Stomach (tissue), 9 donors: ENCODE results near the gene ADCY5. TPM values are rescaled to one million over a fixed set of nuclear protein-coding genes. Genes with fewer than 3 reads are reported as not detected.
A peak's percentile ranks its signal among the peaks of the same experiment; 100 is the strongest.

Source experiments
- DNase-seq, 2 donors: peaks; one replicate each; pipeline versions ENCODE4 v3.0.0 to v3.0.0-alpha.2; 2013 to 2019
- H3K27ac ChIP-seq, 5 donors: fragments of 200-600 bp in 4 of 5; sonication (generic) in 4 of 5; one replicate each; pipeline ENCODE4 v1.5.1; 2013 to 2019; ENCODE audit warnings: mild to moderate bottlenecking in 1 of 5, moderate library complexity in 1 of 5
- H3K27me3 ChIP-seq, 3 donors: fragments of 200-600 bp; sonication (generic); one replicate each; pipeline ENCODE4 v1.5.1; 2017 to 2019; ENCODE audit warnings: mixed run types in 1 of 3
- H3K36me3 ChIP-seq, 4 donors: fragments of 200-600 bp; sonication (generic); 1 replicate in 3 of 4; 2 replicates in 1 of 4; pipeline ENCODE4 v1.5.1; 2016 to 2019
- H3K4me1 ChIP-seq, 4 donors: fragments of 200-600 bp; sonication (generic); one replicate each; pipeline ENCODE4 v1.5.1; 2016 to 2019
- H3K4me3 ChIP-seq, 4 donors: fragments of 200-600 bp; sonication (generic) in 3 of 4; one replicate each; pipeline ENCODE4 v1.5.1; 2016 to 2019; ENCODE audit warnings: mild to moderate bottlenecking in 1 of 4
- H3K9me3 ChIP-seq, 4 donors: fragments of 200-600 bp; sonication (generic); one replicate each; pipeline ENCODE4 v1.5.1; 2016 to 2019
- CTCF ChIP-seq, 7 experiments: fragments of 450-650 bp in 4 of 7; fragments of 200-600 bp in 3 of 7; sonication (generic) in 3 of 7; IDR thresholded peaks; one replicate each; pipeline ENCODE4 v1.5.1; 2016 to 2019; ENCODE audit warnings: antibody characterized with exemption in 7 of 7, control low read depth in 2 of 7, mild to moderate bottlenecking in 1 of 7
- EP300 ChIP-seq: sonication (generic); formaldehyde crosslinking; IDR thresholded peaks from one replicate; pipeline ENCODE4 v1.6.1; 2017; ENCODE audit warnings: antibody characterized with exemption
- POLR2A ChIP-seq, 4 donors: fragments of 450-650 bp; IDR thresholded peaks; one replicate each; pipeline ENCODE4 v1.6.1; 2016; ENCODE audit warnings: antibody characterized with exemption in 4 of 4, control low read depth in 2 of 4, mild to moderate bottlenecking in 1 of 4, moderate library complexity in 1 of 4
- POLR2AphosphoS5 ChIP-seq, 3 donors: sonication (generic); formaldehyde crosslinking; IDR thresholded peaks; one replicate each; pipeline ENCODE4 v1.6.1; 2016; ENCODE audit warnings: antibody characterized with exemption in 3 of 3
- WGBS, 5 donors: extraction: QIAGEN DNeasy Blood & Tissue Kit in 3 of 5; methylation state at CpG; one replicate each; pipeline versions ENCODE4 v1.1.5 to v1.1.7; 2013 to 2018; 5-methylcytosine and 5-hydroxymethylcytosine counted together
- intact Hi-C: fragments of 100-400 bp; cut with DNase I; formaldehyde crosslinking; loops from one replicate; pipeline ENCODE4 v1.15.1; 2023; ENCODE audit warnings: low total_unique reads
- polyA plus RNA-seq, 3 donors: library from polyadenylated mRNA; stranded (reverse); fragments of 200-250 nt; gene quantifications; one replicate each; pipeline ENCODE4 v1.2.3, GENCODE V29; 2013
- total RNA-seq, 5 donors: library from RNA; depleted of rRNA; stranded (reverse); fragments of >200 nt; gene quantifications; one replicate each; pipeline versions ENCODE4 v1.1.0 to v1.2.3, GENCODE V29; 2014 to 2016
- donor health status: healthy with polysubstance abuse.
- donor health status: Bipolar disorder and iron deficiency.
- donor health status: healthy.

The ADCY5 gene
- total and polyA plus RNA-seq, 8 donors, result 1.8 to 79.9 (median 16.3) TPM

DNA sequence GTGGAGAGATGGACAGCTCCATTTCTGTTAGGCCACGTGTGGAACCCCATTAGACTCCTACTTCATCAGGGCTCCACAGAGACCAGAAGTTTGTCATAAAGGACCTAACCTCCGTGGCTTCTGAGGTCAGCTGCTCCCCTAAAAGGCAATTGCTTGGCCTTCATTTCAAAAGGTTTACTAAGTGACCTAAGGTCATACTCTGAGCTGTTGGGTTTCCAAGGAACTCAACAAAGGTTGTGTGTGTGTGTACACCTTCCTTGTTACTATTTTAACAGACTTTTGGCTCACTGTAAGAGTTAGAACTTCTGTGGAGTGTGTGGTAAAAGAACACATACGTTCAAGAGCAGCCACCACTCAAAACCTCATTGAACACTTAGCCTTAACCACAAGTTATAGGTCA is 173.2 kb downstream of the ADCY5 start:
- TF ChIP-seq EP300 (no peak), CTCF (IDR thresholded peaks at IDR 0.05) (no peak), POLR2AphosphoS5 (IDR thresholded peaks at IDR 0.05) (no peak), POLR2A (IDR thresholded peaks at IDR 0.05) (no peak)
- Histone ChIP-seq H3K27me3 (no peaks in the 10 kb centered on the region), H3K9me3 (no peaks in the 10 kb centered on the region), H3K4me3 (no peak overlapping the region), H3K4me1 (peaks cover 0 to 11% (median 0%) of the 10 kb centered on the region in 4 donors), H3K36me3 (peaks cover 0 to 18% (median 1%) of the 10 kb centered on the region in 4 donors), H3K27ac (no peak overlapping the region)
- 67 to 75% (median 71%) methylated on average over 3 of the region's 3 CpGs for WGBS, 5 donors
- no peak for DNase-seq
- intact Hi-C loops, result no loop called here

GRCh38 chr3:123272547-123272946 is 176.3 kb downstream of the ADCY5 start:
- Histone ChIP-seq H3K27ac (no peak overlapping the region), H3K27me3 (no peaks in the 10 kb centered on the region), H3K36me3 (peaks cover 0 to 10% (median 6%) of the 10 kb centered on the region in 4 donors), H3K4me3 (no peak overlapping the region), H3K4me1 (peaks cover 0 to 13% (median 0%) of the 10 kb centered on the region in 4 donors), H3K9me3 (no peaks in the 10 kb centered on the region)
- TF ChIP-seq CTCF (IDR thresholded peaks at IDR 0.05) (peak in 1 of 7 experiments; percentile 6), POLR2A (IDR thresholded peaks at IDR 0.05) (no peak)
- DNase-seq, result no peak
- intact Hi-C loops, result no loop called here
- WGBS, 5 donors, result 95 to 99% (median 96%) methylated on average over 2 of the region's 2 CpGs

- Histone ChIP-seq H3K27ac (no peak overlapping the region), H3K4me1 (peaks cover 0 to 13% (median 0%) of the 10 kb centered on the region in 4 donors), H3K27me3 (no peaks in the 10 kb centered on the region), H3K36me3 (peaks cover 0 to 10% (median 6%) of the 10 kb centered on the region in 4 donors), H3K9me3 (no peaks in the 10 kb centered on the region), H3K4me3 (no peak overlapping the region)
- intact Hi-C loops, result no loop called here
- no peak for TF ChIP-seq POLR2A (IDR thresholded peaks at IDR 0.05)
- no peak for TF ChIP-seq CTCF (IDR thresholded peaks at IDR 0.05)
- no peak for TF ChIP-seq EP300
- no peak for TF ChIP-seq POLR2AphosphoS5 (IDR thresholded peaks at IDR 0.05)
- WGBS, 5 donors, result 54 to 67% (median 60%) methylated on average over 5 of the region's 5 CpGs
- peak in 1 of 2 donors; percentile 31 for DNase-seq
These were observed 177.3 kb downstream of the ADCY5 start for GRCh38 chr3:123271466-123272159.

GRCh38 chr3:123270818-123271217 is 178.1 kb downstream of the ADCY5 start:
- H3K27me3 ChIP-seq, result no peaks in the 10 kb centered on the region
- 50 to 84% (median 62%) methylated on average over 2 of the region's 2 CpGs for WGBS, 5 donors
- no peaks in the 10 kb centered on the region for H3K9me3 ChIP-seq
- H3K4me1 ChIP-seq, result peaks cover 0 to 13% (median 0%) of the 10 kb centered on the region in 4 donors
- H3K36me3 ChIP-seq, result peaks cover 0 to 10% (median 6%) of the 10 kb centered on the region in 4 donors
- DNase-seq, result no peak
- H3K4me3 ChIP-seq, result no peak overlapping the region
- TF ChIP-seq EP300, result no peak
- TF ChIP-seq POLR2AphosphoS5 (IDR thresholded peaks at IDR 0.05), result no peak
- no peak for TF ChIP-seq CTCF (IDR thresholded peaks at IDR 0.05)
- no peak for TF ChIP-seq POLR2A (IDR thresholded peaks at IDR 0.05)
- intact Hi-C loops, result no loop called here
- H3K27ac ChIP-seq, result no peak overlapping the region
